Lower leg skin (tissue), 4 donors: Measurements from ENCODE around the gene ZC3H10. TPM values are rescaled to one million over a fixed set of nuclear protein-coding genes. Genes with fewer than 3 reads are reported as not detected.
A peak's percentile ranks its signal among the peaks of the same experiment; 100 is the strongest.

Experiments used
- DNase-seq, 2 donors: peaks; one replicate each; pipeline ENCODE4 v3.0.0-alpha.2; 2019; ENCODE audit warnings: low spot score in 2 of 2
- H3K4me3 ChIP-seq: fragments of 200-600 bp; sonication (generic); 2 replicates; pipeline ENCODE4 v1.5.1; 2017; ENCODE audit warnings: mild to moderate bottlenecking, low read depth; ENCODE audit not compliant: poor library complexity, severe bottlenecking
- CTCF ChIP-seq, 3 donors: fragments of 450-650 bp; IDR thresholded peaks; one replicate each; pipeline ENCODE4 v1.5.1; 2016; ENCODE audit warnings: antibody characterized with exemption in 3 of 3, mild to moderate bottlenecking in 3 of 3, moderate library complexity in 2 of 3
- POLR2A ChIP-seq, 2 donors: fragments of 450-650 bp; IDR thresholded peaks; one replicate each; pipeline ENCODE4 v1.6.1; 2016 to 2017; ENCODE audit warnings: antibody characterized with exemption in 2 of 2, mild to moderate bottlenecking in 1 of 2, moderate library complexity in 1 of 2
- WGBS, 2 donors: methylation state at CpG; one replicate each; pipeline ENCODE4 v1.1.5; 2018; 5-methylcytosine and 5-hydroxymethylcytosine counted together
- intact Hi-C: fragments of 100-400 bp; cut with DNase I; formaldehyde crosslinking; loops from one replicate; pipeline ENCODE4 v1.15.0; 2023; ENCODE audit warnings: low total_unique reads
- total RNA-seq, 4 donors: library from RNA; depleted of rRNA; stranded (reverse); fragments of >200 nt; gene quantifications; one replicate each; pipeline ENCODE4 v1.1.0, GENCODE V29; 2016

ZC3H10 gene
- total RNA-seq, 4 donors from 2014 or later: 3.4 to 4.4 (median 3.7) TPM

GRCh38 chr12:56159482-56160192 lies 41.6 kb downstream of the ZC3H10 start:
- H3K4me3 ChIP-seq: peak overlapping the region; percentile 80
- no peak for TF ChIP-seq CTCF (IDR thresholded peaks at IDR 0.05)
- TF ChIP-seq POLR2A (IDR thresholded peaks at IDR 0.05): no peak
- no peak for DNase-seq
- intact Hi-C loops: loop anchor here (2.0 kb wide), 1 partner anchor 31 kb away; the partner anchor contains the start of gene ESYT1
- 19 to 24% methylated on average over 8 of the region's 8 CpGs for WGBS, 2 donors

- H3K4me3 ChIP-seq: peak overlapping the region; percentile 80
- WGBS, 2 donors: 24 to 33% methylated on average over 7 of the region's 7 CpGs
- no peak for DNase-seq
- intact Hi-C loops: no loop called here
- no peak for TF ChIP-seq CTCF (IDR thresholded peaks at IDR 0.05)
- TF ChIP-seq POLR2A (IDR thresholded peaks at IDR 0.05): no peak
Observed at GRCh38 chr12:56160193-56160763, 42.2 kb downstream of the ZC3H10 start.

DNA sequence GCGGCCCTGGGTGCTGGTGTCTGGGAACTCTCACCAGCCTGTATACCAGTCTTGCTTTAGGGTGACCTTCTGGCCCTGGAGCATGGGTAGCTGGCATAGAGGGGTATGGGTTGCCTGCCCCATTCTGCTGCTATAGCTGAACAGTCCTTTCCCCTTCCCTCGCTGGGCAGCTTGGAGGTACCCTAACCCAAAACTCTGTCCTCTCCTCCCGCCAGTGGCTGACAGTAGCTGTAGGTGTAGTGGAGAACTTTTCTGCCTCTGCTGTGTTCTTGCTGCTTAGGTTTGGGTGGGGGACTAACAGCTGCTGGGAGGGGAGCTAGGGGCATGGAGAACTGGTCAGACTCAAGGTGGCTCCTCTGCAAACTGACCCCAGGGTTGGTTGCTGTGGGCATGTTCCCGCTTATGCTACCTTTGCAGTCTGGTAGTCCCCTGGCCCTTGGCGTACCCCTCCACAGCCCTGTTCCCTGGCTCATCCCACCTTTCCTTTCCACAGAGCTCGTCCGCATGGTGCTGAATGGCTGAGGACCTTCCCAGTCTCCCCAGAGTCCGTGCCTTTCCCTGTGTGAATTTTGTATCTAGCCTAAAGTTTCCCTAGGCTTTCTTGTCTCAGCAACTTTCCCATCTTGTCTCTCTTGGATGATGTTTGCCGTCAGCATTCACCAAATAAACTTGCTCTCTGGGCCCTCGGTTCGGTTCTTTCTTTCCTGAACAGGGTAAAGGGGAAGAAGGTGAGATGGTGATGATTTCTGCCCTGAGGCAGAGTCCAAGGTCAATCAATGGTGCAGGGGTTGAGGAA lies 43.0 kb downstream of the ZC3H10 start:
- WGBS, 2 donors: 74 to 78% methylated on average over 11 of the region's 11 CpGs

GRCh38 chr12:56161690-56162351 lies 43.8 kb downstream of the ZC3H10 start:
- no peak for DNase-seq
- 73 to 79% methylated on average over 10 of the region's 10 CpGs for WGBS, 2 donors
- intact Hi-C loops: no loop called here
- TF ChIP-seq POLR2A (IDR thresholded peaks at IDR 0.05): no peak
- no peak for TF ChIP-seq CTCF (IDR thresholded peaks at IDR 0.05)
- no peak overlapping the region for H3K4me3 ChIP-seq

More for the DNA sequence above, 43.0 kb downstream of the ZC3H10 start:
- intact Hi-C loops: no loop called here
- no peak for DNase-seq
- H3K4me3 ChIP-seq: no peak overlapping the region
- TF ChIP-seq CTCF (IDR thresholded peaks at IDR 0.05) (no peak), POLR2A (IDR thresholded peaks at IDR 0.05) (no peak)

- no peak overlapping the region for H3K4me3 ChIP-seq
- DNase-seq: no peak
- no peak for TF ChIP-seq CTCF (IDR thresholded peaks at IDR 0.05)
- TF ChIP-seq POLR2A (IDR thresholded peaks at IDR 0.05): no peak
- intact Hi-C loops: no loop called here
- 57 to 69% methylated on average over 11 of the region's 11 CpGs for WGBS, 2 donors
Observed at GRCh38 chr12:56162468-56163290, 44.6 kb downstream of the ZC3H10 start.
